GM19372 (cell line): ENCODE measurements around the gene PIK3AP1.

ENCODE experiments used
- ATAC-seq: cut with Tn5 transposase; IDR thresholded peaks from one replicate; pipeline ENCODE4 v1.9.1; 2021; ENCODE audit warnings: mild to moderate bottlenecking, low read depth, moderate library complexity; ENCODE audit not compliant: unreplicated experiment

The PIK3AP1 gene

GRCh38 chr10:96724621-96725020 lies 4.3 kb upstream of the PIK3AP1 start:
- no peak for ATAC-seq

- ATAC-seq, result no peak
These were observed 876 bp upstream of the PIK3AP1 start for GRCh38 chr10:96721207-96721572.

GRCh38 chr10:96719850-96720421 lies 378 bp downstream of the PIK3AP1 start:
- ATAC-seq, result peak; percentile 49

- ATAC-seq, result no peak
These were observed 1.1 kb downstream of the PIK3AP1 start for GRCh38 chr10:96719200-96719599.

GRCh38 chr10:96718304-96718990 lies 1.9 kb downstream of the PIK3AP1 start:
- no peak for ATAC-seq

GRCh38 chr10:96716390-96716789 lies 3.9 kb downstream of the PIK3AP1 start:
- no peak for ATAC-seq

- ATAC-seq, result no peak
These were observed 5.5 kb downstream of the PIK3AP1 start for GRCh38 chr10:96714746-96715255.

- ATAC-seq, result no peak
These were observed 6.2 kb downstream of the PIK3AP1 start for GRCh38 chr10:96714031-96714590.

GRCh38 chr10:96712662-96713271 lies 7.5 kb downstream of the PIK3AP1 start:
- no peak for ATAC-seq

- ATAC-seq, result no peak
These were observed 9.1 kb downstream of the PIK3AP1 start for GRCh38 chr10:96711048-96711728.

GRCh38 chr10:96709525-96709924 lies 10.8 kb downstream of the PIK3AP1 start:
- no peak for ATAC-seq

- no peak for ATAC-seq
These were observed 11.3 kb downstream of the PIK3AP1 start for GRCh38 chr10:96708996-96709395.

GRCh38 chr10:96708456-96708855 lies 11.9 kb downstream of the PIK3AP1 start:
- ATAC-seq, result no peak

GRCh38 chr10:96706331-96706853 lies 13.9 kb downstream of the PIK3AP1 start:
- no peak for ATAC-seq

GRCh38 chr10:96705134-96705533 lies 15.2 kb downstream of the PIK3AP1 start:
- no peak for ATAC-seq

GRCh38 chr10:96704563-96704962 lies 15.8 kb downstream of the PIK3AP1 start:
- ATAC-seq, result no peak

- no peak for ATAC-seq
These were observed 17.0 kb downstream of the PIK3AP1 start for GRCh38 chr10:96703358-96703757.

GRCh38 chr10:96701265-96701664 lies 19.0 kb downstream of the PIK3AP1 start:
- no peak for ATAC-seq

- peak; percentile 72 for ATAC-seq
These were observed 19.8 kb downstream of the PIK3AP1 start for GRCh38 chr10:96700374-96701099.

- no peak for ATAC-seq
These were observed 20.7 kb downstream of the PIK3AP1 start for GRCh38 chr10:96699613-96700012.
